Muscle layer of duodenum (tissue), 2 donors: ENCODE results near the gene HSD17B11.
"Not testable (repeated sequence)": the region's sequence is repeated elsewhere in the genome, so short reads cannot be mapped to it uniquely, and the experiment has no call there.

Experiments used
- H3K27ac ChIP-seq: one replicate; pipeline ENCODE4 v1.7.0; 2013; ENCODE audit warnings: mild to moderate bottlenecking, low read length
- H3K27me3 ChIP-seq: one replicate; pipeline ENCODE4 v1.7.0; 2013; ENCODE audit warnings: low read depth, mild to moderate bottlenecking, control low read depth, low read length
- H3K36me3 ChIP-seq, 2 donors: one replicate each; pipeline ENCODE4 v1.7.0; 2013; ENCODE audit warnings: low read length in 2 of 2, control low read depth in 1 of 2, mild to moderate bottlenecking in 1 of 2; ENCODE audit not compliant: insufficient read depth in 2 of 2, control insufficient read depth in 1 of 2
- H3K4me1 ChIP-seq, 2 donors: one replicate each; pipeline ENCODE4 v1.7.0; 2013; ENCODE audit warnings: low read length in 2 of 2, mild to moderate bottlenecking in 2 of 2, control low read depth in 1 of 2, moderate library complexity in 1 of 2; ENCODE audit not compliant: insufficient read depth in 2 of 2, control insufficient read depth in 1 of 2
- H3K4me3 ChIP-seq, 2 donors: one replicate each; pipeline ENCODE4 v1.7.0; 2013; ENCODE audit warnings: low read length in 2 of 2, low read depth in 1 of 2, mild to moderate bottlenecking in 1 of 2
- H3K9me3 ChIP-seq, 2 donors: one replicate each; pipeline ENCODE4 v1.7.0; 2013; ENCODE audit warnings: low read length in 2 of 2, control low read depth in 1 of 2, mild to moderate bottlenecking in 1 of 2; ENCODE audit not compliant: control insufficient read depth in 1 of 2
- donor health status: healthy.

HSD17B11 gene

GRCh38 chr4:87322754-87323153 lies 68.2 kb downstream of the HSD17B11 start, which contains the start of gene HSD17B13:
Gene HSD17B13, minus strand, starts transcription at chr4:87322882. Its CDS starts 41 bp downstream, at chr4:87322841.
- Histone ChIP-seq H3K4me3 (no peak within 1 kb of the TSS), H3K4me1 (peaks cover 0 to 4% of the 10 kb centered on the region in 2 donors), H3K9me3 (no peaks in the 10 kb centered on the region)

DNA sequence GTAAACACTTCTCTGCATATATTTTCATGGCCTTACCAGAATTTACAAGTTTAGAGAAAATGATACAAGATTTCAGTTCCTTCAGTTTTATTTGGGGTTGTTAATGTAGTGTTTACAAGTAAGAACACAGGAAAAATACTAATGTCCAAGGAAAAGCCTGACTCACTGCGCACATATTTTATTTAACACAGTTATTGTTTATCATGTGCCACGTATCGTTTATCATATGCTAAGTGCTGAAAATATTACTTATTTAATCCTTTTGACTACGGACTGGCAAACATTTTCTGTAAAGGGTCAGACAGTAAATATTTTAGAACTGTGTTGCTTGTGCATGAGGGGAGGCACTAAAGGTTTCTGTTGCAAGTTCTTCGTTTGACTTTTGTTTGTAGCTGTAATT lies 69.1 kb downstream of the HSD17B11 start:
- Histone ChIP-seq H3K4me1 (peaks cover 0 to 4% of the 10 kb centered on the region in 2 donors), H3K36me3 (no peaks in the 10 kb centered on the region), H3K4me3 (no peak overlapping the region), H3K9me3 (no peaks in the 10 kb centered on the region), H3K27ac (no peak overlapping the region), H3K27me3 (no peaks in the 10 kb centered on the region)

More at GRCh38 chr4:87322754-87323153, 68.2 kb downstream of the HSD17B11 start, which contains the start of gene HSD17B13:
- Histone ChIP-seq H3K27ac (no peak within 1 kb of the TSS), H3K36me3 (no peaks in the 10 kb centered on the region), H3K27me3 (no peaks in the 10 kb centered on the region)

GRCh38 chr4:87317527-87317926 lies 73.5 kb downstream of the HSD17B11 start:
- Histone ChIP-seq H3K27me3 (no peaks in the 10 kb centered on the region), H3K4me3 (no peak overlapping the region), H3K36me3 (no peaks in the 10 kb centered on the region), H3K9me3 (no peaks in the 10 kb centered on the region), H3K4me1 (peaks cover 0 to 1% of the 10 kb centered on the region in 2 donors), H3K27ac (no peak overlapping the region)

DNA sequence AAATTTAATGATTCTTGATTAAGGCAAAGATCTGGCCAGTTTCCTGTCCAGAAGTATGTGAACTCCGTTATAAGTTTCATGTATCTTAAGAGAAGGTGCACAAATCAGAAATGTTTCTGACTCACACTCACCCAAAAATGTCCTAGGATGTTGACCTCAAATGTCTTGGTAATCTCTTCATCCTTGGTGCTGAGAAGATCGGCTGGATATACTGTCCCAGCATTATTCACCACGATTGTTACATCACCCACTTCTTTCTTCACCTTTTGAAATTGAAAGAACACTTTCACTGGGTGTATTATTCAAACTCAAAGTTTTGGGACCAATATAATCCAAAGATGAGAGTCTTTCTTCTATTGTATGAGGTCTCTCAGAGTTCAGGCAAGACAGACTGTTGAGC lies 74.0 kb downstream of the HSD17B11 start:
- no peaks in the 10 kb centered on the region for H3K27me3 ChIP-seq
- no peak overlapping the region for H3K4me3 ChIP-seq
- H3K9me3 ChIP-seq = no peaks in the 10 kb centered on the region
- no peaks in the 10 kb centered on the region for H3K4me1 ChIP-seq
- H3K36me3 ChIP-seq = no peaks in the 10 kb centered on the region
- H3K27ac ChIP-seq = no peak overlapping the region

GRCh38 chr4:87315000-87315399 lies 76.0 kb downstream of the HSD17B11 start:
- H3K9me3 ChIP-seq, H3K27me3 ChIP-seq, H3K4me1 ChIP-seq, H3K36me3 ChIP-seq, H3K27ac ChIP-seq, H3K4me3 ChIP-seq: not testable (repeated sequence)

DNA sequence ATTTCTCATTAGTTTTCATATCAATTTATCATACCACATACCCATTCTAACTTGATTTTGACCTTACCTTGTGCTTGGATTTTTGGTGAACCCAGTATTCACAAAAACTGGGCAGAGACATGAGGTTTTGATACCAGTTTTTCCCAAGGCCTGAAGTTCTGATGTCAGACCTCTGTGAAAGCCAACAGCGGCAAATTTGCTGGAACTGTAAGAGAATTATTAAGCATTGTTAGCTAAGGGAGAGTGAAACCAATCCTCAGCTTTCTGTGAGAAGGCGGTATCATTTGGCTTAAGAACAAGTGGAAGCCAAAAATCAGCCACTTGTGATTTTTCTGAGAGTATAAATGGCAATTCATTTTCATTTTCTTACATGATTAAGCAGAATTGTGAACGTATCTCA lies 77.2 kb downstream of the HSD17B11 start:
- no peaks in the 10 kb centered on the region for H3K9me3 ChIP-seq
- H3K36me3 ChIP-seq = no peaks in the 10 kb centered on the region
- no peak overlapping the region for H3K27ac ChIP-seq
- H3K27me3 ChIP-seq = no peaks in the 10 kb centered on the region
- H3K4me3 ChIP-seq = no peak overlapping the region
- no peaks in the 10 kb centered on the region for H3K4me1 ChIP-seq

DNA sequence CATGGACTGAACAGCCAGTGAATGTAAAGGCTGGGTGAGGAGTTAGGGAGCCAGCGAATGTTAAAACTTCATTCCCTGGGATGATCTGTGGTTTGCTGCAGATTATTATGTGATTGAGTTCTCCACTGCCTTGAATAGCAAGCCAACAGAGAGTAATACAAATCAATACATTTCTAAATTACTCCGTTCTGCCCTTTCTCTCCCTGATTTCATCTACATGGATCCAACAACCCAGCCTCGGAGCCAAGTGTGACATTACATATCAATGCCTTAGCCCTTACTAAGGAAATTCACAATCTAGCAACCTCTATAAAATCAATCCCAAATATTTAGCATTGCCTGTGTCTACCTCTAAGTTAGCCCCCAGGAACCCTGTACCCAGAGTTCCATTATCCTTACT lies 79.3 kb downstream of the HSD17B11 start:
- Histone ChIP-seq H3K27me3 (no peaks in the 10 kb centered on the region), H3K9me3 (no peaks in the 10 kb centered on the region), H3K36me3 (no peaks in the 10 kb centered on the region), H3K4me1 (no peaks in the 10 kb centered on the region), H3K27ac (no peak overlapping the region), H3K4me3 (no peak overlapping the region)

- Histone ChIP-seq H3K4me3 (no peak overlapping the region), H3K27me3 (no peaks in the 10 kb centered on the region), H3K27ac (no peak overlapping the region), H3K9me3 (no peaks in the 10 kb centered on the region), H3K36me3 (no peaks in the 10 kb centered on the region), H3K4me1 (no peaks in the 10 kb centered on the region)
Observed at GRCh38 chr4:87310691-87311335, 80.2 kb downstream of the HSD17B11 start.

DNA sequence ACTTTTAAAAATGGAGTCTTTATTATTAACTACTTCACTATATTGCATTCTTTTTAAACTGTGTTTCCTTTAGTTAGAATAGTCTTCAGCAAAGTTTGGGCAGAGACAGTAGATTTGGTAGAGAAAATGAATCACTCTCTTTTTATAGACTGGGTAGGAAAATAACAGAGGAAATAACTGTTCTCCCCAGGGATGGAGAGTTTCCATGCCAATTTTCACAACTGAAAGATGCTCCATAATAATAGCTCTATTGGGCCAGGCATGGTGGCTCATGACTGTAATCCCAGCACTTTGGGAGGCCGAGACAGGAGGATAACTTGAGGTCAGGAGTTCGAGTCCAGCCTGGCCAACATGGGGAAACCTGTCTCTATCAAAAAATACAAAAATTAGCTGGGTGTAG lies 81.4 kb downstream of the HSD17B11 start:
- no peak overlapping the region for H3K27ac ChIP-seq
- no peaks in the 10 kb centered on the region for H3K9me3 ChIP-seq
- no peak overlapping the region for H3K4me3 ChIP-seq
- H3K4me1 ChIP-seq = no peaks in the 10 kb centered on the region
- H3K27me3 ChIP-seq = no peaks in the 10 kb centered on the region
- H3K36me3 ChIP-seq = no peaks in the 10 kb centered on the region

GRCh38 chr4:87306056-87306455 lies 84.9 kb downstream of the HSD17B11 start:
- Histone ChIP-seq H3K4me3 (no peak overlapping the region), H3K27ac (no peak overlapping the region), H3K36me3 (no peaks in the 10 kb centered on the region), H3K4me1 (no peaks in the 10 kb centered on the region), H3K9me3 (no peaks in the 10 kb centered on the region), H3K27me3 (no peaks in the 10 kb centered on the region)

DNA sequence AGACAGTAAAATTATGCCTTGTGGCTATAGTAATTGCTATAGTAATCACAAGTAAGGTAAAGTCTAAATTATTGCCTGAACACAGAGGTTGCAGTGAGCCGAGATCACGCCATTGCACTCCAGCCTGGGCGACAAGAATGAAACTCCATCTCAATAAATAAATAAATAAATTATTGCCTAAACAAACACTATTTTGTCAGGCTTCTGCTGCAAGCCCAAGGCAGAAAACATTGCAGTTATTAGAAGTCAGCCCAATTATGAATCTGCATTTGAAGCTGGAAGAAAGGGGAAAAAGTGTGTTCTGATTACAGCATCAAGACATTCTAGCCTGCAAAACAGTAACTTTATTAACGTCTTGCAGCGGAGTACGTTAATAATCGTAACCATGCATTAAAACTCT lies 85.4 kb downstream of the HSD17B11 start:
- Histone ChIP-seq H3K27me3 (no peaks in the 10 kb centered on the region), H3K27ac (no peak overlapping the region), H3K9me3 (no peaks in the 10 kb centered on the region), H3K4me1 (no peaks in the 10 kb centered on the region), H3K36me3 (no peaks in the 10 kb centered on the region), H3K4me3 (no peak overlapping the region)
